KMS-11 (cell line): Measurements from ENCODE around the gene TMEM131.

Experiments used
- H2AFZ ChIP-seq: fragments of 200-600 bp; sonication (generic); 2 replicates; pipeline ENCODE4 v1.6.1; 2016; ENCODE audit warnings: antibody characterized with exemption, mixed run types, low read depth
- H3K27ac ChIP-seq: fragments of 200-600 bp; sonication (generic); 2 replicates; pipeline ENCODE4 v1.6.1; 2016; ENCODE audit warnings: mild to moderate bottlenecking, mixed run types
- H3K27me3 ChIP-seq: fragments of 200-600 bp; sonication (generic); 2 replicates; pipeline ENCODE4 v1.6.1; 2017; ENCODE audit warnings: mild to moderate bottlenecking, low read depth, mixed run types, moderate library complexity; ENCODE audit not compliant: insufficient read depth
- H3K36me3 ChIP-seq: fragments of 200-600 bp; sonication (generic); 2 replicates; pipeline ENCODE4 v1.6.1; 2017; ENCODE audit warnings: mild to moderate bottlenecking, mixed run types; ENCODE audit not compliant: insufficient read depth
- H3K4me1 ChIP-seq: fragments of 200-600 bp; sonication (generic); 2 replicates; pipeline ENCODE4 v1.6.1; 2016; ENCODE audit warnings: mild to moderate bottlenecking, low read depth, mixed run types; ENCODE audit not compliant: poor library complexity, severe bottlenecking
- H3K4me2 ChIP-seq: fragments of 200-600 bp; sonication (generic); 2 replicates; pipeline ENCODE4 v1.7.0; 2016; ENCODE audit warnings: mild to moderate bottlenecking, mixed run types
- H3K4me3 ChIP-seq: fragments of 200-600 bp; sonication (generic); IDR thresholded peaks from 2 replicates; pipeline ENCODE4 v1.6.1; 2017; ENCODE audit warnings: low read depth, low read length, mixed read lengths; ENCODE audit not compliant: insufficient read depth
- H3K79me2 ChIP-seq: fragments of 200-600 bp; sonication (generic); 2 replicates; pipeline ENCODE4 v1.6.1; 2016; ENCODE audit warnings: low read depth, mixed run types; ENCODE audit not compliant: insufficient read depth
- H3K9ac ChIP-seq: fragments of 200-600 bp; sonication (generic); 2 replicates; pipeline ENCODE4 v1.6.1; 2016; ENCODE audit warnings: mild to moderate bottlenecking, mixed run types
- H4K20me1 ChIP-seq: fragments of 200-600 bp; sonication (generic); 2 replicates; pipeline ENCODE4 v1.6.1; 2016; ENCODE audit warnings: mild to moderate bottlenecking, mixed run types; ENCODE audit not compliant: insufficient read depth
- TF ChIP-seq, protein P1 (sequence below): fragments of 200-600 bp; sonication (generic); conservative IDR thresholded peaks from 2 replicates; pipeline ENCODE4 v1.6.1; 2017; ENCODE audit warnings: low read depth, mild to moderate bottlenecking, antibody characterized with exemption, low read length, moderate library complexity, mixed read lengths

Gene TMEM131

DNA sequence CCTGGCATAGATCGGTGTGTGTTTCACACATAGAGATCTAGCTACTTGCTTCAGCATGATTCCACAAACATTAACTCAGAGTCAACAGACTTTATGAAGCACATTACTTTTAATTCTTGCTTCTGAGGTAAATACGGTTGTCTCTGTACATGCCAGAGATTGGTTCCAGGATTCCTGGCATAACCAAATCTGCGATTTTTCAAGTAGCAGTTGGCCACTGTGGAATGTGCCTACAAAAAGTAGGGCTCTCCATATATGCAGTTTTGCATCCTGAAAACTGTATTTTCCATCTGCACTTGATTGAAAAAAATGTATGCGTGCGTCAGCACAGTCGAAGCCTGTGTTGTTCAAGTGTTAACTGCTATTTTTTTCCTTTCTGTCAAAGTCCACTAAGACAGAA is 197.3 kb downstream of the TMEM131 start:
- H3K4me1 ChIP-seq, result no peaks in the 10 kb centered on the region

DNA sequence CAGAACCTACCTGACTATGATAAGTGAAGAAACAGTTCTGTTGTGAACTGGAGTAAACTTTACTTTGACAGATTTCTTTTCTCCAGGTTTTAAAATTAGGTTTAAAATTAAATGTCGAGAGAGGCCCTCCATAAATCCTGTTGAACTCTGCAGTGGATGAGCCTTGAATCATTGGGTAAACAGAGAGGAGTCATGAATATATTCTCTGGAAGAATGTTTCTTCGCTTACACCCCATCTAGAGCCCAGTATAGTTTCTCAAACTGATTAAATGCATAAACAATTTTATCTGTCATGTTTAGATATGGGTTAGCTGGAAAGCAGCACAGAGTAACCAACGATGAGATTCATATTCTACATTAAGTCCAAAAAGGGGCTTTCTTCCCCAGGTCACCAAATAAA is 198.4 kb downstream of the TMEM131 start:
- Histone ChIP-seq H3K36me3 (no peaks in the 10 kb centered on the region), H3K27me3 (no peaks in the 10 kb centered on the region), H3K79me2 (no peaks in the 10 kb centered on the region), H3K27ac (no peak overlapping the region), H4K20me1 (no peaks in the 10 kb centered on the region), H2AFZ (no peak overlapping the region), H3K4me1 (no peaks in the 10 kb centered on the region), H3K4me2 (no peak overlapping the region), H3K4me3 (no peak overlapping the region), H3K9ac (no peak overlapping the region)
- TF ChIP-seq, protein P1, sequence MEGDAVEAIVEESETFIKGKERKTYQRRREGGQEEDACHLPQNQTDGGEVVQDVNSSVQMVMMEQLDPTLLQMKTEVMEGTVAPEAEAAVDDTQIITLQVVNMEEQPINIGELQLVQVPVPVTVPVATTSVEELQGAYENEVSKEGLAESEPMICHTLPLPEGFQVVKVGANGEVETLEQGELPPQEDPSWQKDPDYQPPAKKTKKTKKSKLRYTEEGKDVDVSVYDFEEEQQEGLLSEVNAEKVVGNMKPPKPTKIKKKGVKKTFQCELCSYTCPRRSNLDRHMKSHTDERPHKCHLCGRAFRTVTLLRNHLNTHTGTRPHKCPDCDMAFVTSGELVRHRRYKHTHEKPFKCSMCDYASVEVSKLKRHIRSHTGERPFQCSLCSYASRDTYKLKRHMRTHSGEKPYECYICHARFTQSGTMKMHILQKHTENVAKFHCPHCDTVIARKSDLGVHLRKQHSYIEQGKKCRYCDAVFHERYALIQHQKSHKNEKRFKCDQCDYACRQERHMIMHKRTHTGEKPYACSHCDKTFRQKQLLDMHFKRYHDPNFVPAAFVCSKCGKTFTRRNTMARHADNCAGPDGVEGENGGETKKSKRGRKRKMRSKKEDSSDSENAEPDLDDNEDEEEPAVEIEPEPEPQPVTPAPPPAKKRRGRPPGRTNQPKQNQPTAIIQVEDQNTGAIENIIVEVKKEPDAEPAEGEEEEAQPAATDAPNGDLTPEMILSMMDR, result no peak

More for the DNA sequence above, 197.3 kb downstream of the TMEM131 start:
- Histone ChIP-seq H3K36me3 (no peaks in the 10 kb centered on the region), H3K27ac (no peak overlapping the region), H3K4me2 (no peak overlapping the region), H3K9ac (no peak overlapping the region), H3K4me3 (no peak overlapping the region), H3K79me2 (no peaks in the 10 kb centered on the region), H2AFZ (no peak overlapping the region), H3K27me3 (no peaks in the 10 kb centered on the region), H4K20me1 (no peaks in the 10 kb centered on the region)
- TF ChIP-seq, protein P1, result no peak

DNA sequence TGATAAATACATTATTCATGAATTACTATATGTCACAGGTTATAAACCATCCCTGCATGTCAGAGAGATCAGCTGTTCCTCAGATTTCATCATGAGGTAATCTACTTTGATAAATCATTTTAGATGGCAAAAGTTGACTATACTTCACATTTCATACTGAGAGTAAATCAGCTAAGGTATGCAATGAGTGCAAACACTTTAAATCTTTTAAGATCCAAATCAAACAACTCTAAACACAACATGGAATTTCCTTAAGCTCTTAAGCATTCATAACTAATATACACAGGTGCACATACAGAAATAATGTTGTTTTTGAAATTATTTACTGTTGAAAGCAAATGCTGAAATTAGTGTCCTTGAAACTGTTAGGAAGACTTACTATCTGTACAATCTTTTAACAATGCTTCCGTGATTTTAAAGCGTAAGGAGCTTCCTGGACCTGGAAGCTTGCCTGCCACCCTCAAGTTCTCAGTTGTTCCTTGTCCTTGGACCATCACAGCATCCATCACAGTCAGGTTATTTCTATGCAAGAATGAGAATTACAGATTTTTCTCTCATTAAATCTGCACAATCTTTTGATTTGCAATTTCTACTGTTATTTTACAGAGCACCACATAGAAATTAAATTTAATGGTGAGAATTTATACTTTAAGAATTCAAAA is 199.2 kb downstream of the TMEM131 start:
- TF ChIP-seq, protein P1, result no peak
- Histone ChIP-seq H3K9ac (no peak overlapping the region), H3K79me2 (no peaks in the 10 kb centered on the region), H3K36me3 (no peaks in the 10 kb centered on the region), H3K4me1 (no peaks in the 10 kb centered on the region), H3K27me3 (no peaks in the 10 kb centered on the region), H2AFZ (no peak overlapping the region), H3K4me3 (no peak overlapping the region), H4K20me1 (no peaks in the 10 kb centered on the region), H3K4me2 (no peak overlapping the region), H3K27ac (no peak overlapping the region)

DNA sequence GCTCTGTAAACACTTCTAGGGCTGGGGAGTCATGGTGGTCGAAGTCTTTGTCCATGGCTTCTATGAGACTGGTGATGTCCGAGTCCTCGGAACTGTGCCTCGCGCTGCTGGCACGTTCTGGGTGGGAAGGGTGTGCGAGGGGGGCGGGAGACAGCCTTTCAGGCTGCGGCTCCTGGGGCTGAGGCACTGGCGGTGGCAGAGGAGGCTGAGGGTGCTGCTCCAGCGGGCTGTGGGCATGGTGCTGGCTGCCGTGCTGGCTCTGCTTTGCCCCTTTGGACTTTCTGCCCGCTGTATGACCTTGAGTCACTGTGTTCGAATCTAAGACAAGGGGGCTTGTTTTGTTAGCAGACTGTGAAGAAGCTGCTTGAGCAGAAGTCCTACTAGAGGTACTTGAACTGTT is 203.3 kb downstream of the TMEM131 start:
- no peak overlapping the region for H3K27ac ChIP-seq

More for the DNA sequence above, 203.3 kb downstream of the TMEM131 start:
- Histone ChIP-seq H3K27me3 (no peaks in the 10 kb centered on the region), H2AFZ (no peak overlapping the region), H3K36me3 (no peaks in the 10 kb centered on the region), H3K4me1 (no peaks in the 10 kb centered on the region), H3K79me2 (no peaks in the 10 kb centered on the region), H4K20me1 (no peaks in the 10 kb centered on the region), H3K4me2 (no peak overlapping the region), H3K9ac (no peak overlapping the region), H3K4me3 (no peak overlapping the region)
- TF ChIP-seq, protein P1, result no peak
